Effector memory CD4-positive, alpha-beta T cell (primary cell): ENCODE results near the gene SAPCD2.

ENCODE experiments used
- DNase-seq, 3 donors: peaks; one replicate each; pipeline ENCODE4 v3.0.0-alpha.2; 2020
- H3K27ac ChIP-seq: 2 replicates; pipeline ENCODE4 v1.7.0; 2013; ENCODE audit warnings: mild to moderate bottlenecking, low read length, moderate library complexity; ENCODE audit not compliant: insufficient read depth, poor library complexity, severe bottlenecking
- H3K27me3 ChIP-seq: replicated peaks from 2 replicates; pipeline ENCODE4 v1.7.0; 2013; ENCODE audit warnings: mild to moderate bottlenecking, low read length; ENCODE audit not compliant: insufficient read depth, control insufficient read depth, poor library complexity, severe bottlenecking
- H3K36me3 ChIP-seq: 2 replicates; pipeline ENCODE4 v1.7.0; 2013; ENCODE audit warnings: mild to moderate bottlenecking, low read length, moderate library complexity; ENCODE audit not compliant: control insufficient read depth, insufficient read depth
- H3K4me1 ChIP-seq: 2 replicates; pipeline ENCODE4 v1.7.0; 2013; ENCODE audit warnings: low read length, mild to moderate bottlenecking; ENCODE audit not compliant: control insufficient read depth, insufficient read depth, poor library complexity, severe bottlenecking
- H3K4me3 ChIP-seq: 2 replicates; pipeline ENCODE4 v1.7.0; 2013; ENCODE audit warnings: low read length, low read depth, mild to moderate bottlenecking; ENCODE audit not compliant: insufficient read depth, poor library complexity, severe bottlenecking
- H3K9me3 ChIP-seq: 2 replicates; pipeline ENCODE4 v1.7.0; 2013; ENCODE audit warnings: mild to moderate bottlenecking, low read length, moderate library complexity; ENCODE audit not compliant: control insufficient read depth

The SAPCD2 gene

DNA sequence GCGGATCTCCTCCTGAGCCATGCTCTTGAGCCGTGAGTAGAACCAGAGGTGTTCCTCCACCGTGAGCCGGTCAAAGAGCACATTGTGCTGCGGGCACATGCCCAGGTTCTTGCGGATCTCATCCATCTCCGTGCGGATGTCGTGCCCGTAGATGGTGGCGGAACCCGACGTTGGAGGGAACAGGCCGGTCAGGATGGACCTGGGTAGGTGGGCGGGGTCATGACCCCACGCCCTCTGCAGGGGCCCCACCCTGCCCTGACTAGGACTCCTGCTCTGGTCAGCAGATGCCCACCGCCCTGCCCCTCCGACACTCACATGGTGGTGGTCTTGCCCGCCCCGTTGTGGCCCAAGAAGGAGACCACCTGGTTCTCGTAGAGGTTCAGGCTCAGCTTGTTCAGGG is 54.4 kb downstream of the SAPCD2 start:
- Histone ChIP-seq H3K4me1 (no peaks in the 10 kb centered on the region), H3K36me3 (peaks cover 61% of the 10 kb centered on the region), H3K27me3 (no peaks in the 10 kb centered on the region), H3K9me3 (no peaks in the 10 kb centered on the region), H3K27ac (no peak overlapping the region), H3K4me3 (no peak overlapping the region)
- DNase-seq: no peak

DNA sequence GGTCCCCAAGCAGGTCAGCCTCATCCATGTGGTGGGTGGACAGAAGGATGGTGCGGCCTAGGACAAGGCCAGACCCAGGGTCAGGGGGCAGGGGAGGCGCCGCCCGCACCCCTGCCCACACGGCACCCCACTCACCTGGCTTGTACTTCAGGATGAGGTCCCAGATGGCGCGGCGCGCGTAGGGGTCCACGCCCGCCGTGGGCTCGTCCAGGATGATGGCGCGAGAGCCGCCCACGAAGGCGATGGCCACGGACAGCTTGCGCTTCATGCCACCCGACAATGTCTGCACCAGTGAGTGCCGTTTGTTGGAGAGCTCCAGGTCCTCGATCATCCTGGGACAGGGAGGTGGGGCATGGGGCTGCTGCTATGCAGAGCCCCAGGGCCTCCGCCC is 54.8 kb downstream of the SAPCD2 start:
- no peak for DNase-seq
- H3K27ac ChIP-seq: no peak overlapping the region
- no peaks in the 10 kb centered on the region for H3K4me1 ChIP-seq
- no peaks in the 10 kb centered on the region for H3K9me3 ChIP-seq
- peaks cover 61% of the 10 kb centered on the region for H3K36me3 ChIP-seq
- no peaks in the 10 kb centered on the region for H3K27me3 ChIP-seq
- no peak overlapping the region for H3K4me3 ChIP-seq

DNA sequence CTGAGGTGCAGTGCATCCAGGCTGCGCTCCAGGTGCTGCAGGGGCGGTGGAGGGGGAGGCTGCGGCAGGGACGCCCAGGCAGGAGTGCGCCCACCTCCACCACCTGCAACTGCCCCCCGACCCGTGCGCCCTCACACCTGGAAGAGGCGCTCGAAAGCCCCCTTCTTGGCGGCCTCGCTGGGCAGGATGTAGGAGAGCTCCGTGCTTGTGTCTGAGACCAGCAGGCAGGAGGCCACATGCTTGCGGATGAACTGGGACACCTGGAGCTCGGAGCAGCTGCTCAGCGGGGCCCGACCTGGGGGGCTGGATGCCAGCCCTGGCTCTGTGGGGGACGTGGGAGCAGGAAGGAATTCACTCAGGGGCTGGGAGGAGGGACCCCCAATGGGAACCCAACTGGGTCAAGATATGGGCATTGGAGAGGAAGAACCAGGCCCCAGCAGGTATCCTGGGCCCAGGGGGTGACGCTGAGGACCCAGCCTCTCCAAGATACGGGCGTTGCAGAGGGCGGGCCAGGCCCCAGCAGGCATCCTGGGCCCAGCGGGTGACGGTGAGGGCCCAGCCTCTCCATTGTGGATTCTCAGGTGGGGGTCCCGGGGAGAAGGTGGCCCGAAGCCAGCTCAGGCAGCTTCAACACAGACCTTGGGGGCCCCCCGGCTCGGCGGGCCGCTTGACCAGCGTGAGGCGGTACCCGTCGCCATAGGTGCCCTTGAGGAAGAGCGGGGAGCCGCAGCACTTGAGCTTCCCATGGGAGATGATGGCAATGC is 55.4 kb downstream of the SAPCD2 start:
- Histone ChIP-seq H3K9me3 (no peaks in the 10 kb centered on the region), H3K27ac (no peak overlapping the region), H3K36me3 (peaks cover 61% of the 10 kb centered on the region), H3K4me1 (no peaks in the 10 kb centered on the region), H3K27me3 (no peaks in the 10 kb centered on the region), H3K4me3 (no peak overlapping the region)
- no peak for DNase-seq

DNA sequence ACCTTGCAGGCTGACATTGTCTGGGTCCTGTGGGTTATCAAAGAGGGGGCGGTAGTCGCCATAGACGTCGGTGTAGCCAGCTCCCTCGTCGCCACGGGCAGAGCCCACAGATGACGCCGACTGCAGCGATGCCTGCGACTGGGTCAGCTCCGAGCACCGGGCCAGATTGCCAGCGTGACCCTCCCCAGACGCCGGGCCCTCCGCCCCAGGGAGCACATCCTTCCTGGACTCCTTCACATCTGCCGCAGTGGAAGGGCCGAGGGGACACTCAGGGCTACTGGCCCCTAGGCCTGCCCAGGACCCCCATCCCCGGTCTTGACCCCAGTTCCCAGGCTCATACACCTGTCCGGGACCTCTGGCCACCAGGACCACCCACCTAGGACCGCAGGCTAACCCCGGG is 56.2 kb downstream of the SAPCD2 start:
- Histone ChIP-seq H3K4me3 (no peak overlapping the region), H3K27ac (no peak overlapping the region), H3K9me3 (no peaks in the 10 kb centered on the region), H3K36me3 (peaks cover 68% of the 10 kb centered on the region), H3K4me1 (no peaks in the 10 kb centered on the region), H3K27me3 (no peaks in the 10 kb centered on the region)
- DNase-seq: no peak

DNA sequence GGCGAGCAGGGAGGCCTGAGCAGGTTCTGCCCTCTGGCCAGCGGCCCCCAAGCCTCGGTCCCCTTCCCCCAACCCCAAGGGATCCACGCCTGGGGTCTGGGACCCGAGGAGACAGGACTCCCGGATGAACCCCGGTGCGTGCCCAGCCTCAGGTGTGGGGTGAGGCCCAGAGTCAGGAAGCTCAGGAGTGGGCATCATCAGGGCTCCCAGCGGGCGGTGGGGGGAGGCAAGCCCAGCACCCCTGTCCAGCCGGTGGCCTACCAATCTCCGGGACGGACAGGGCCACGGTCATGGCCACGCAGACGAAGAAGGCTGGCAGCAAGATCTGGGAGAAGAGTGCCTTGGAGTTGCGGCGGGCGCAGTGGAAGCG is 56.8 kb downstream of the SAPCD2 start:
- H3K4me1 ChIP-seq: no peaks in the 10 kb centered on the region
- no peaks in the 10 kb centered on the region for H3K9me3 ChIP-seq
- no peak overlapping the region for H3K27ac ChIP-seq
- H3K27me3 ChIP-seq: no peaks in the 10 kb centered on the region
- H3K36me3 ChIP-seq: peaks cover 68% of the 10 kb centered on the region
- DNase-seq: no peak
- H3K4me3 ChIP-seq: no peak overlapping the region

DNA sequence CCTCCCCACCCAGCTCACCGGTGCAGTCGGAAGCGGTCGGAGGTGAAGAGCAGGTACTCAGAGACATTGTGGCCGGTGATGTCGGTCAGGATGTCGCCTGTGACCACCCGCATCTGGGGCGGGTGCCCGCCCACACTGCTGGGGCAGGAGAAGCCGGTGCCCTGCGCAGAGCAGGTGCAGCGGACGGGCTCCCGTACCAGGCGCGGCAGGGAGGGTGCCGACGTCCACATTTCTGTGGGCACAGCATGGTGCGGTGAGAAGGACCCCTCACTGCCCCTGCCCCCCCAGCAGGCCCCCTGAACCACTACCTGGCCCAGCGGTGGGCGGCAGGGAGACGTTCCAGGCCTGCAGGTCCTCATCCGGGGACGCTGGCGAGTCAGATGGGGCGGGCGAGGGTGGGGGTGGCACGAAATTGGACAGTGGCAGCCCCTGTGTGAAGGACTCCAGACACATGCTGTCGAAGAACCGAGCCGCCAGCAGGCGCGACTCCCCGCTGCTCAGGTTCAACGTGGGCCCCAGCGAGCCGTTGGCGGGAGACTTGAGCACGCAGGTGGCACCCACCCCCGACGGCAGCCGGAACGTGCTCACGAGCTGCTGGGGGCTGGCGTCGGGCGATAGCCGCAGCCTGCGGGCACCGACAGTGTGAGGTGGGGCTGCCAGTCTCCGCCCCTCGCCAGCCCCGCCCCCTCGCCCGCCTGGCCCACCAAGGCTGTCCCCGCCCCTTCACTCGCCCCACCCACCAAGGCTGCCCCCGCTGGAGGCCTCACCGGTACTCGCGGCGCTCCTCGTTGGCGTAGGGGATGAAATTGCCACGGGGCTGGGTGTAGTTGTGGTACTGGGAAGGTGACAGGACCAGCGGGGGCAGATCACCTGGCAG is 57.4 kb downstream of the SAPCD2 start:
- DNase-seq: no peak
- Histone ChIP-seq H3K4me3 (no peak overlapping the region), H3K36me3 (peaks cover 72% of the 10 kb centered on the region)

More for the DNA sequence above, 57.4 kb downstream of the SAPCD2 start:
- no peaks in the 10 kb centered on the region for H3K27me3 ChIP-seq
- H3K9me3 ChIP-seq: no peaks in the 10 kb centered on the region
- H3K27ac ChIP-seq: no peak overlapping the region
- H3K4me1 ChIP-seq: no peaks in the 10 kb centered on the region
